Measurements from ENCODE around the gene EML4.

Gene EML4

DNA sequence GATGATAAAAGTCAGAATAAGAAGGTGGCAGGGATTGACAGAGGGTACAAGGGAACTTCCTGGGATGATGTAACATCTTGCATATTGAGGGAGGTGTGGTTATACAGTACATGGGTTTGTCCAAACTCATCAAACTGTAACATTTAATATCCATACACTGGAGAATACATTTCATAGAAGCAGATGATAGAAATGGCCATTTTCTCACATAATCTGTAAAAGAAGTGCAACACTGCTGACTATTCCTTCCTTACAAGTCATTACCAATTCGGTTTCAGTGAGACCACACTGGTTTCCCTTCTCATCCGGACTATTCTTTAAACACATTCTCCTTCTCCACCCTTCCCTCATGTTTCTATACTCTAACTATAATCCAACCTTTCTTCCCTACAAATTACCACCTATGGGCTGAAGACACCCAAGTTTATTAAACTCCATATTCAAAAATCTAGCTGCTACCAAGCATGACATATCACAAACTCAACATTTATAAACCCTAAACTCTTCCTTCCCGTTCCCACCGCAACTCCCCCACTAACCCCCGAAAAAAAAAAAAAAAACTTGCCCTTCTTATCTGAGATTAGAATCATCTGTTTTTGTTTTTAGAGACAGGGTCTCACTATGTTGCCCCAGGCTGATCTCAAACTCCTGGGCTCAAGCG lies 190.3 kb downstream of the EML4 start:
- Histone ChIP-seq H3K36me3 (ENCODE audit: insufficient read depth, low read length) (peaks cover 11% of the 10 kb centered on the region), H3K9ac (ENCODE audit: low read depth, low read length) (peak overlapping the region; percentile 83), H3K9me3 (ENCODE audit: insufficient read depth, low read length, severe bottlenecking) (no peaks in the 10 kb centered on the region), H3K4me3 (ENCODE audit: low read depth in 1 of 2, low read length in 2 of 2) (peak overlapping the region; percentile 56 to 89; a peak in 3 of 4 replicates), H4K20me1 (ENCODE audit: insufficient read depth, low read length) (peaks cover 28% of the 10 kb centered on the region), H3K27me3 (ENCODE audit: insufficient read depth, low read length, poor library complexity) (no peaks in the 10 kb centered on the region), H3K79me2 (ENCODE audit: insufficient read depth, low read length) (peaks cover 66% of the 10 kb centered on the region), H2AFZ (ENCODE audit: low read depth, low read length) (peak overlapping the region; percentile 22; the same call in 1 of the 2 replicates), H3K27ac (ENCODE audit: low read length) (peak overlapping the region; percentile 99), H3K4me1 (ENCODE audit: insufficient read depth, low read length) (peaks cover 39% of the 10 kb centered on the region), H3K4me2 (ENCODE audit: insufficient read depth, low read length) (peak overlapping the region; percentile 93)
- TF ChIP-seq, protein P1, sequence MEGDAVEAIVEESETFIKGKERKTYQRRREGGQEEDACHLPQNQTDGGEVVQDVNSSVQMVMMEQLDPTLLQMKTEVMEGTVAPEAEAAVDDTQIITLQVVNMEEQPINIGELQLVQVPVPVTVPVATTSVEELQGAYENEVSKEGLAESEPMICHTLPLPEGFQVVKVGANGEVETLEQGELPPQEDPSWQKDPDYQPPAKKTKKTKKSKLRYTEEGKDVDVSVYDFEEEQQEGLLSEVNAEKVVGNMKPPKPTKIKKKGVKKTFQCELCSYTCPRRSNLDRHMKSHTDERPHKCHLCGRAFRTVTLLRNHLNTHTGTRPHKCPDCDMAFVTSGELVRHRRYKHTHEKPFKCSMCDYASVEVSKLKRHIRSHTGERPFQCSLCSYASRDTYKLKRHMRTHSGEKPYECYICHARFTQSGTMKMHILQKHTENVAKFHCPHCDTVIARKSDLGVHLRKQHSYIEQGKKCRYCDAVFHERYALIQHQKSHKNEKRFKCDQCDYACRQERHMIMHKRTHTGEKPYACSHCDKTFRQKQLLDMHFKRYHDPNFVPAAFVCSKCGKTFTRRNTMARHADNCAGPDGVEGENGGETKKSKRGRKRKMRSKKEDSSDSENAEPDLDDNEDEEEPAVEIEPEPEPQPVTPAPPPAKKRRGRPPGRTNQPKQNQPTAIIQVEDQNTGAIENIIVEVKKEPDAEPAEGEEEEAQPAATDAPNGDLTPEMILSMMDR (IDR thresholded peaks at IDR 0.05; ENCODE audit: borderline replicate concordance, extremely low read depth, low read length, poor library complexity, severe bottlenecking), result no peak
- no peak for TF ChIP-seq EZH2 (IDR thresholded peaks at IDR 0.05; ENCODE audit: borderline replicate concordance, low read depth, low read length, severe bottlenecking)
- ATAC-seq (ENCODE audit: insufficient read depth, low read depth) (no peak), DNase-seq (no peak)

DNA sequence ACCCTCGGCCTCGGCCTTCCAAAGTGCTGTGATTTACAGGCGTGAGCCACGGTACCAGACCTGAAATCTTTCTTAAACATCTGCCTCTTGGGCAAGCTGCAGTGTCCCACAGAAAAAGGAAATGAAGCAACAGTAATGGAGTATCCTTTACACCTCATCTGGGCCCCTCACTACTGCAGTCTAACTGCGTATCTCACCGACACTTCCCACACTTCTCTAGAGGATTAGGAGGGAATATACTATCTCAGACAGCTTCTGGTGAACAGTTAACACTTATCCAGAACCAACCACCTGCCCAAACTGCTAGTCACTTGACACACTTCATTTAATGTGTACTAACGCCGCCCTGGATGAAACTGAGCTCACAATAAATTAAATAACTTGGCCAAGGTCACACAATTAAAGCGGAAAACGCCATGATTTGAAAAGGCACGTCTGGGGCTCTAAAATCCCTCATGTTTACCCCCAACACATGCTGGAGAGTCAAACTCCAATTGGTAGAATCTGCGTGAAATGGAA lies 190.9 kb downstream of the EML4 start:
- Histone ChIP-seq H3K4me3 (ENCODE audit: low read depth in 1 of 2, low read length in 2 of 2) (peak overlapping the region; percentile 56 to 89), H3K27me3 (ENCODE audit: insufficient read depth, low read length, poor library complexity) (no peaks in the 10 kb centered on the region), H3K79me2 (ENCODE audit: insufficient read depth, low read length) (peaks cover 60% of the 10 kb centered on the region), H3K9me3 (ENCODE audit: insufficient read depth, low read length, severe bottlenecking) (no peaks in the 10 kb centered on the region), H3K36me3 (ENCODE audit: insufficient read depth, low read length) (peaks cover 11% of the 10 kb centered on the region), H3K27ac (ENCODE audit: low read length) (peak overlapping the region; percentile 99), H4K20me1 (ENCODE audit: insufficient read depth, low read length) (peaks cover 25% of the 10 kb centered on the region), H2AFZ (ENCODE audit: low read depth, low read length) (peak overlapping the region; percentile 98), H3K4me2 (ENCODE audit: insufficient read depth, low read length) (peak overlapping the region; percentile 93), H3K4me1 (ENCODE audit: insufficient read depth, low read length) (peaks cover 39% of the 10 kb centered on the region), H3K9ac (ENCODE audit: low read depth, low read length) (peak overlapping the region; percentile 83)
- ATAC-seq (ENCODE audit: insufficient read depth, low read depth) (peak; percentile 25), DNase-seq (peak; percentile 35)
- no peak for TF ChIP-seq EZH2 (IDR thresholded peaks at IDR 0.05; ENCODE audit: borderline replicate concordance, low read depth, low read length, severe bottlenecking)
- TF ChIP-seq, protein P1 (IDR thresholded peaks at IDR 0.05; ENCODE audit: borderline replicate concordance, extremely low read depth, low read length, poor library complexity, severe bottlenecking), result no peak

DNA sequence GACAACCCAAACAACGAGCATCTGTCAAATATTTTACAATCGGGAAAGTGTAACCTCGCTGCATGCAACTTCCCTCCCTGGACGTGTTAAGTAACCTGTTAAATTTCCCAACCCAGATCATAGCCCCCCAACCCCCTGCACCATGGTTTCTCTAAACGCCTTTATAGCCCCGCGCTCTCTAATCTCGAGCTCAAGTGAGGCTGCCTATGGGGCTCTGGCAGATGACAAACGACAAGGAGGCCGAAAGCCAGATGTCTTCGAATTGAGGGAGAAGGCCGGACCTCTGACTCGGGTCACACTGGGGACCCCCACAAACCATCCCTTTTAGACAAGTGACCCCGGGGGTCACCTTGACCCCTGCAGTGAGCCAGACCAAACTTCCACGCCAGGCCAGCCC lies 191.3 kb downstream of the EML4 start:
- peak overlapping the region; percentile 83 for H3K9ac ChIP-seq (ENCODE audit: low read depth, low read length)
- peaks cover 25% of the 10 kb centered on the region for H4K20me1 ChIP-seq (ENCODE audit: insufficient read depth, low read length)
- peaks cover 56% of the 10 kb centered on the region for H3K79me2 ChIP-seq (ENCODE audit: insufficient read depth, low read length)
- DNase-seq, result peak; percentile 24
- ATAC-seq (ENCODE audit: insufficient read depth, low read depth), result no peak
- H2AFZ ChIP-seq (ENCODE audit: low read depth, low read length), result peak overlapping the region; percentile 98
- H3K4me1 ChIP-seq (ENCODE audit: insufficient read depth, low read length), result peaks cover 39% of the 10 kb centered on the region
- H3K27me3 ChIP-seq (ENCODE audit: insufficient read depth, low read length, poor library complexity), result no peaks in the 10 kb centered on the region
- no peak for TF ChIP-seq EZH2 (IDR thresholded peaks at IDR 0.05; ENCODE audit: borderline replicate concordance, low read depth, low read length, severe bottlenecking)
- H3K9me3 ChIP-seq (ENCODE audit: insufficient read depth, low read length, severe bottlenecking), result no peaks in the 10 kb centered on the region
- H3K4me3 ChIP-seq (ENCODE audit: low read depth in 1 of 2, low read length in 2 of 2), result peak overlapping the region; percentile 56 to 89
- H3K4me2 ChIP-seq (ENCODE audit: insufficient read depth, low read length), result peak overlapping the region; percentile 93
- peaks cover 11% of the 10 kb centered on the region for H3K36me3 ChIP-seq (ENCODE audit: insufficient read depth, low read length)
- H3K27ac ChIP-seq (ENCODE audit: low read length), result peak overlapping the region; percentile 99
